OCI-LY1 (cell line): Measurements from ENCODE around the gene USH2A.

Experiments
- CTCF ChIP-seq: fragments of 200-600 bp; sonication (generic), shearing (Covaris generic); IDR thresholded peaks from 2 replicates; pipeline ENCODE4 v1.5.1; 2017; ENCODE audit warnings: mild to moderate bottlenecking, antibody characterized with exemption, low read length, moderate library complexity, mixed read lengths
- EZH2 ChIP-seq: fragments of 200-600 bp; sonication (generic), shearing (Covaris generic); IDR thresholded peaks from 2 replicates; pipeline ENCODE4 v1.8.0; 2017; ENCODE audit warnings: borderline replicate concordance, mixed run types, mild to moderate bottlenecking, antibody characterized with exemption, low read length, moderate library complexity, mixed read lengths

- no peak for TF ChIP-seq CTCF
- TF ChIP-seq EZH2, result no peak
These were observed 92.0 kb downstream of the USH2A start for GRCh38 chr1:216331211-216331610.
